HepG2 (cell line): ENCODE results near the gene CUL1. TPM values are rescaled to one million over a fixed set of nuclear protein-coding genes. Genes with fewer than 3 reads are reported as not detected.
A peak's percentile ranks its signal among the peaks of the same experiment; 100 is the strongest.

Source experiments
- ATAC-seq: fragments of 200-7000 bp; cut with Tn5 transposase; 3 replicates; pipeline ENCODE4 v1.9.1; 2020; ENCODE audit warnings: mild to moderate bottlenecking, moderate library complexity
- BruUV-seq: library from RNA; stranded (reverse); fragments of 400-500 nt; replicated peaks from 2 replicates; lab custom pipeline; 2021; lab: Mats Ljungman, UMichigan
- CTCF ChIA-PET: fragments of 300-600 bp; formaldehyde crosslinking; extraction: SDS; loops from one replicate; lab custom pipeline; 2021; ENCODE audit warnings: low total read pairs, inconsistent platforms, low intra/inter-chr PET ratio; lab: Yijun Ruan, JAX
- POLR2A ChIA-PET: fragments of 350-600 bp; sonication (Branson Sonifier 250); formaldehyde crosslinking; loops from one replicate; lab custom pipeline; 2020; ENCODE audit warnings: antibody characterized with exemption, inconsistent platforms; lab: Yijun Ruan, JAX
- DNase-seq: peaks from one replicate; pipeline ENCODE4 v3.0.0-alpha.2; 2015; ENCODE audit warnings: low spot score
- FAIRE-seq: peaks from 3 replicates; lab custom pipeline; 2011; peaks lifted over from hg19 to GRCh38; lab: Jason Lieb, UNC
- H2AFZ ChIP-seq: one replicate; pipeline ENCODE4 v1.6.1; 2011; ENCODE audit warnings: low read length, inconsistent platforms
- H3K27ac ChIP-seq: fragments of 300-600 bp; 3 replicates; pipeline ENCODE4 v1.8.0; 2011; ENCODE audit warnings: mixed run types, mild to moderate bottlenecking, mixed read lengths, low read length, inconsistent platforms; ENCODE audit not compliant: insufficient read depth; ENCODE audit errors: extremely low read length
- H3K27me3 ChIP-seq, 2 experiments: fragments of 200-600 bp in 1 of 2; 2 replicates in 1 of 2; 3 replicates in 1 of 2; pipeline versions ENCODE4 v1.6.0 to v1.8.0; 2011; ENCODE audit warnings: low read length in 2 of 2, mild to moderate bottlenecking in 2 of 2, moderate library complexity in 2 of 2, inconsistent platforms in 1 of 2; ENCODE audit not compliant: insufficient read depth in 2 of 2, control insufficient read depth in 1 of 2
- H3K36me3 ChIP-seq, 2 experiments: fragments of 200-600 bp in 1 of 2; replicated peaks in 1 of 2; 2 replicates in 1 of 2; 3 replicates in 1 of 2; pipeline versions ENCODE4 v1.5.1 to v1.8.0; 2011; ENCODE audit warnings: low read length in 2 of 2, inconsistent platforms in 1 of 2; ENCODE audit not compliant: insufficient read depth in 2 of 2, control insufficient read depth in 1 of 2
- H3K4me1 ChIP-seq: 2 replicates; pipeline ENCODE4 v1.5.1; 2012; ENCODE audit warnings: low read length, inconsistent platforms; ENCODE audit not compliant: insufficient read depth
- H3K4me2 ChIP-seq: 2 replicates; pipeline ENCODE4 v1.6.0; 2011; ENCODE audit warnings: low read depth, low read length, inconsistent platforms
- H3K4me3 ChIP-seq, 3 experiments: fragments of 200-600 bp in 1 of 3; sonication (generic), shearing (Covaris generic) in 1 of 3; replicated peaks in 1 of 3; 2 replicates each; pipeline ENCODE4 v1.5.1; 2011 to 2016; ENCODE audit warnings: low read length in 3 of 3, inconsistent platforms in 2 of 3, low read depth in 2 of 3, mild to moderate bottlenecking in 2 of 3, control low read depth in 1 of 3, mixed read lengths in 1 of 3; ENCODE audit not compliant: insufficient read depth in 1 of 3
- H3K79me2 ChIP-seq: one replicate; pipeline ENCODE4 v1.6.1; 2011; ENCODE audit warnings: low read length, inconsistent platforms; ENCODE audit not compliant: insufficient read depth
- H3K9ac ChIP-seq: 2 replicates; pipeline ENCODE4 v1.6.0; 2011; ENCODE audit warnings: mild to moderate bottlenecking, low read depth, low read length, inconsistent platforms; ENCODE audit not compliant: insufficient read depth
- H3K9me3 ChIP-seq: 2 replicates; pipeline ENCODE4 v1.5.1; 2012; ENCODE audit warnings: mild to moderate bottlenecking, low read length
- H4K20me1 ChIP-seq: 2 replicates; pipeline ENCODE4 v1.6.0; 2011; ENCODE audit warnings: inconsistent platforms, mild to moderate bottlenecking, low read length, moderate library complexity; ENCODE audit not compliant: insufficient read depth
- ZBTB33 ChIP-seq: sonication (generic); formaldehyde crosslinking; IDR thresholded peaks from 2 replicates; pipeline ENCODE4 v1.4.0; 2020; ENCODE audit warnings: missing genetic modification reagents
- ZNF24 ChIP-seq: fragments of 450-650 bp; IDR thresholded peaks from 2 replicates; pipeline ENCODE4 v1.6.1; 2017; ENCODE audit warnings: antibody characterized with exemption, mild to moderate bottlenecking
- ZNF503 ChIP-seq: sonication (generic); formaldehyde crosslinking; IDR thresholded peaks from 2 replicates; pipeline ENCODE4 v1.4.0; 2020; ENCODE audit warnings: missing genetic modification reagents
- WGBS: methylation state at CpG from one replicate; pipeline ENCODE4 v1.1.6; 2017; ENCODE audit warnings: low lambda C conversion rate; 5-methylcytosine and 5-hydroxymethylcytosine counted together
- in situ Hi-C: cut with HindIII; loops from 2 replicates; pipeline ENCODE4 v1.10.0; 2017; ENCODE audit warnings: low pct_unique_long_range_greater_than_20kb; ENCODE audit not compliant: extremely low pct_ligation_motif_present
- intact Hi-C: fragments of 100-400 bp; cut with micrococcal nuclease; formaldehyde crosslinking; loops from one replicate; pipeline ENCODE4 v1.10.0; 2022; ENCODE audit not compliant: unreplicated experiment
- polyA plus RNA-seq, 8 experiments: library from polyadenylated mRNA; depleted of rRNA in 3 of 8; stranded (reverse) in 7 of 8; unstranded in 1 of 8; fragments of >200 nt; fragmentation: Illumina TruSeq in 4 of 8; extraction: Trizol in 4 of 8; gene quantifications; 2 replicates each; pipeline versions ENCODE4 v1.2.1 to v1.2.3, GENCODE V29; 2011 to 2016; ENCODE audit warnings: low read depth in 4 of 8, missing spikeins in 1 of 8, mixed read lengths in 1 of 8; ENCODE audit not compliant: insufficient read depth in 1 of 8
- total RNA-seq, 5 experiments: library from RNA; depleted of rRNA; stranded (reverse); fragments of >200 nt; fragmentation: Illumina TruSeq; extraction: Trizol; gene quantifications; 2 replicates each; pipeline ENCODE4 v1.2.3, GENCODE V29; 2016; ENCODE audit warnings: low read depth in 1 of 5

The CUL1 gene
- total and polyA plus RNA-seq, 2 of the 13 experiments (the other 11 are each of a cell fraction or from before 2014, with no cell fraction given), result 30.1 to 45.9 TPM

- no peak for TF ChIP-seq ZNF503 (CRISPR knock-in tag)
Measured at GRCh38 chr7:148706368-148706767, 7.7 kb downstream of the CUL1 start (continued).

DNA sequence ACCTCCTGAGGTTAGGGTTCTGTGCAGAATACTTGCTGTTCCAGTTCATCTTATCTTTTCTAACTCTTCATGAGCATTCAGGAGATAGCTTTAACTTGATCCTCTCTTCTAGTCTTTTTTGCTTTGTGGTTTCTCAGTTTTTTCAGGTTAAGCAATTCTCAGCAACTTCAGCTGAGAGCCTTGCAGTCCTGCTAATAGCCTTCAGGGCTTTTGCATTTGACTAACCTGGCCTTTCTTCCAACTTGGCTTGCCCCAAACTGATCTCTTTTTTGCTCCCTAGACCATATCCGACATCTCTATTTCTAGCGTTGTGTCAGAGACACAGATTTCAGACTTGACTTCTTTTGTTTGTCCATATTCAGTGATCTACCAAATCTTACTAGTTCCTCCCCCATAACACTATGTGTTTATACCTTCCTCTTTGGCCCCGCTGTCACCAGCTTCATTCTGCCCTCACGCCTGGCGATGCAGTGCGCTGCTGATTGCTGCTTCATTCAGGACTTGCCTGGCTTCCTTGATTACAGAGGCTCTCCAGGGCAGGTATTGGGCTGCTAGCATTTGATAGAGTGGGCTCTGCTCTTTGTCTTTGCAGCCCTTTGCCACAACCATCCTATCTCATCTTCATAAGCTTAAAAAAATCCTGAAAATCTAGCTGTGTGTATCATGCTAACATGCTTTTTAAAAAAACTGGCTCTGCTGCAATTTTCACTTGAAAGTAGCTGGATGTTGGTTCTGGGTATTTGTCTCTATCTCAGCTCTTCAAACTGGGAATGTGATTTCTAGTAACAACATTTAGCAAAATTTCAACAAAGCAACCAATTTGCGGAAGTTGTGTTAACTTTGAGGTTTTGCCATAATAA, 9.6 kb downstream of the CUL1 start:
- no peaks in the 10 kb centered on the region for H3K9me3 ChIP-seq
- no peak overlapping the region for H3K4me2 ChIP-seq
- TF ChIP-seq ZNF24 (no peak), ZBTB33 (CRISPR knock-in tag) (peak; percentile 61)
- H3K27me3 ChIP-seq, result no peaks in the 10 kb centered on the region; a peak in 1 of 5 replicates
- WGBS, result 97% methylated on average over 7 of the region's 7 CpGs
- CTCF ChIA-PET, result no interaction called here
- H3K79me2 ChIP-seq, result peaks cover 96% of the 10 kb centered on the region
- no peaks in the 10 kb centered on the region for H3K36me3 ChIP-seq
- H3K4me3 ChIP-seq, result no peak overlapping the region
- BruUV-seq, result no TSS peak
- POLR2A ChIA-PET, result interaction anchor here (0.6 to 1.9 kb wide), 2 partner anchors 9 to 13 kb away, joined by 3 to 7 read pairs; partner anchors contain the start of gene CUL1
- intact Hi-C loops, result no loop called here
- FAIRE-seq (no peak), ATAC-seq (no peak), DNase-seq (no peak)
- H4K20me1 ChIP-seq, result peaks cover 33% of the 10 kb centered on the region
- H3K9ac ChIP-seq, result no peak overlapping the region
- in situ Hi-C loops, result no loop called here
- H3K27ac ChIP-seq, result peak overlapping the region; percentile 23
- peaks cover 53% of the 10 kb centered on the region for H3K4me1 ChIP-seq
- H2AFZ ChIP-seq, result no peak overlapping the region
